ENCODE measurements around the gene RALGAPA1. TPM values are rescaled to one million over a fixed set of nuclear protein-coding genes. Genes with fewer than 3 reads are reported as not detected.

Gene RALGAPA1
- total and polyA plus RNA-seq, 2 of the 13 experiments (the other 11 are each of a cell fraction or from before 2014, with no cell fraction given), result 65.0 to 89.2 TPM

DNA sequence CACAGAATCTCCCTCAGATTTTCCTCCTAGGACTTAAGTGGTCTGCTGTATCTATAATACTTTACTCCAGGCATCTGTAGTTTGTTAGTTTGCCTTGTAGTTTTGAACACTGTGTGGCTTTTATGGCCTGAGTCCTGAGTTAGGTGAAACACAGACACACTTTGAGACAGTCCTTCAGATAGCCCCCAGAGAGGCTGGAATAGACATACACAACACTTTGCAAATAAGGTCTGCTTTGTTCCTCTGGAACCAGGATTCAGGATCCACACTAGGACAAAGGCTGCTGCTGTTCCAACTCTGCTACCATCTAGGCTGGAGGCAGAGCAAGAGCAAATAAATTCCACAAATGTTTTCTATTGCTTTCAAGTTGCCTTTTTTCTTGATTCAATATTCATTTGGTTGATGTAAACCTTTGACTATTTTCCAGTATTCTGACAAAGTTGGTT lies 316.5 kb downstream of the RALGAPA1 start (continued):
- TF ChIP-seq, protein P1, sequence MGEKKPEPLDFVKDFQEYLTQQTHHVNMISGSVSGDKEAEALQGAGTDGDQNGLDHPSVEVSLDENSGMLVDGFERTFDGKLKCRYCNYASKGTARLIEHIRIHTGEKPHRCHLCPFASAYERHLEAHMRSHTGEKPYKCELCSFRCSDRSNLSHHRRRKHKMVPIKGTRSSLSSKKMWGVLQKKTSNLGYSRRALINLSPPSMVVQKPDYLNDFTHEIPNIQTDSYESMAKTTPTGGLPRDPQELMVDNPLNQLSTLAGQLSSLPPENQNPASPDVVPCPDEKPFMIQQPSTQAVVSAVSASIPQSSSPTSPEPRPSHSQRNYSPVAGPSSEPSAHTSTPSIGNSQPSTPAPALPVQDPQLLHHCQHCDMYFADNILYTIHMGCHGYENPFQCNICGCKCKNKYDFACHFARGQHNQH (CRISPR knock-in tag; IDR thresholded peaks at IDR 0.05), result no peak
- no peak for TF ChIP-seq ZNF746 (CRISPR knock-in tag; IDR thresholded peaks at IDR 0.05)
- TF ChIP-seq ZNF124 (CRISPR knock-in tag; IDR thresholded peaks at IDR 0.05), result no peak
- TF ChIP-seq, protein P2, sequence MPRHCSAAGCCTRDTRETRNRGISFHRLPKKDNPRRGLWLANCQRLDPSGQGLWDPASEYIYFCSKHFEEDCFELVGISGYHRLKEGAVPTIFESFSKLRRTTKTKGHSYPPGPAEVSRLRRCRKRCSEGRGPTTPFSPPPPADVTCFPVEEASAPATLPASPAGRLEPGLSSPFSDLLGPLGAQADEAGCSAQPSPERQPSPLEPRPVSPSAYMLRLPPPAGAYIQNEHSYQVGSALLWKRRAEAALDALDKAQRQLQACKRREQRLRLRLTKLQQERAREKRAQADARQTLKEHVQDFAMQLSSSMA (CRISPR knock-in tag; IDR thresholded peaks at IDR 0.05), result no peak
- no peak for TF ChIP-seq FLYWCH1 (CRISPR knock-in tag; IDR thresholded peaks at IDR 0.05)
- no peak for TF ChIP-seq ZNF251 (CRISPR knock-in tag; IDR thresholded peaks at IDR 0.05)
- TF ChIP-seq BCL3 (CRISPR knock-in tag; IDR thresholded peaks at IDR 0.05), result no peak
- no peak for TF ChIP-seq AHDC1 (CRISPR knock-in tag; IDR thresholded peaks at IDR 0.05; ENCODE audit: borderline replicate concordance)
- TF ChIP-seq RFX5 (IDR thresholded peaks at IDR 0.05; ENCODE audit: low read depth, low read length), result no peak
- no peak for TF ChIP-seq JUN (CRISPR knock-in tag; IDR thresholded peaks at IDR 0.05)
- TF ChIP-seq, protein P3, sequence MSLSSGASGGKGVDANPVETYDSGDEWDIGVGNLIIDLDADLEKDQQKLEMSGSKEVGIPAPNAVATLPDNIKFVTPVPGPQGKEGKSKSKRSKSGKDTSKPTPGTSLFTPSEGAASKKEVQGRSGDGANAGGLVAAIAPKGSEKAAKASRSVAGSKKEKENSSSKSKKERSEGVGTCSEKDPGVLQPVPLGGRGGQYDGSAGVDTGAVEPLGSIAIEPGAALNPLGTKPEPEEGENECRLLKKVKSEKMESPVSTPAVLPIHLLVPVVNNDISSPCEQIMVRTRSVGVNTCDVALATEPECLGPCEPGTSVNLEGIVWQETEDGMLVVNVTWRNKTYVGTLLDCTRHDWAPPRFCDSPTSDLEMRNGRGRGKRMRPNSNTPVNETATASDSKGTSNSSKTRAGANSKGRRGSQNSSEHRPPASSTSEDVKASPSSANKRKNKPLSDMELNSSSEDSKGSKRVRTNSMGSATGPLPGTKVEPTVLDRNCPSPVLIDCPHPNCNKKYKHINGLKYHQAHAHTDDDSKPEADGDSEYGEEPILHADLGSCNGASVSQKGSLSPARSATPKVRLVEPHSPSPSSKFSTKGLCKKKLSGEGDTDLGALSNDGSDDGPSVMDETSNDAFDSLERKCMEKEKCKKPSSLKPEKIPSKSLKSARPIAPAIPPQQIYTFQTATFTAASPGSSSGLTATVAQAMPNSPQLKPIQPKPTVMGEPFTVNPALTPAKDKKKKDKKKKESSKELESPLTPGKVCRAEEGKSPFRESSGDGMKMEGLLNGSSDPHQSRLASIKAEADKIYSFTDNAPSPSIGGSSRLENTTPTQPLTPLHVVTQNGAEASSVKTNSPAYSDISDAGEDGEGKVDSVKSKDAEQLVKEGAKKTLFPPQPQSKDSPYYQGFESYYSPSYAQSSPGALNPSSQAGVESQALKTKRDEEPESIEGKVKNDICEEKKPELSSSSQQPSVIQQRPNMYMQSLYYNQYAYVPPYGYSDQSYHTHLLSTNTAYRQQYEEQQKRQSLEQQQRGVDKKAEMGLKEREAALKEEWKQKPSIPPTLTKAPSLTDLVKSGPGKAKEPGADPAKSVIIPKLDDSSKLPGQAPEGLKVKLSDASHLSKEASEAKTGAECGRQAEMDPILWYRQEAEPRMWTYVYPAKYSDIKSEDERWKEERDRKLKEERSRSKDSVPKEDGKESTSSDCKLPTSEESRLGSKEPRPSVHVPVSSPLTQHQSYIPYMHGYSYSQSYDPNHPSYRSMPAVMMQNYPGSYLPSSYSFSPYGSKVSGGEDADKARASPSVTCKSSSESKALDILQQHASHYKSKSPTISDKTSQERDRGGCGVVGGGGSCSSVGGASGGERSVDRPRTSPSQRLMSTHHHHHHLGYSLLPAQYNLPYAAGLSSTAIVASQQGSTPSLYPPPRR (CRISPR knock-in tag; IDR thresholded peaks at IDR 0.05; ENCODE audit: borderline replicate concordance), result no peak
- TF ChIP-seq SP140L (CRISPR knock-in tag; IDR thresholded peaks at IDR 0.05; ENCODE audit: borderline replicate concordance), result no peak
- TF ChIP-seq BORCS8-MEF2B (CRISPR knock-in tag; IDR thresholded peaks at IDR 0.05), result no peak
- no peak for TF ChIP-seq ZFP91 (CRISPR knock-in tag; IDR thresholded peaks at IDR 0.05; ENCODE audit: borderline replicate concordance)
